DMS 273 (cell line): ENCODE measurements around the gene ST6GALNAC3.
A peak's percentile ranks its signal among the peaks of the same experiment; 100 is the strongest.
"Not testable (repeated sequence)": the region's sequence is repeated elsewhere in the genome, so short reads cannot be mapped to it uniquely, and the experiment has no call there.

ENCODE experiments used
- DNase-seq: peaks from one replicate; lab custom pipeline; 2025; ENCODE audit not compliant: unreplicated experiment; lab: John Stamatoyannopoulos, UW

ST6GALNAC3 gene

GRCh38 chr1:76074321-76075187 is at the start of gene ST6GALNAC3:
Gene ST6GALNAC3, plus strand, starts transcription at chr1:76074746.
- DNase-seq = peak; percentile 91

GRCh38 chr1:76027341-76027740 is 47.2 kb upstream of the ST6GALNAC3 start:
- DNase-seq = no peak

- DNase-seq = no peak
These were observed 45.2 kb upstream of the ST6GALNAC3 start for GRCh38 chr1:76029331-76029730.

- DNase-seq = no peak
These were observed 43.0 kb upstream of the ST6GALNAC3 start for GRCh38 chr1:76031496-76031895.

- no peak for DNase-seq
These were observed 40.6 kb upstream of the ST6GALNAC3 start for GRCh38 chr1:76033800-76034475.

GRCh38 chr1:76035053-76035452 is 39.5 kb upstream of the ST6GALNAC3 start:
- peak; percentile 31 for DNase-seq

- no peak for DNase-seq
These were observed 37.2 kb upstream of the ST6GALNAC3 start for GRCh38 chr1:76037324-76037723.

GRCh38 chr1:76038287-76039004 is 36.1 kb upstream of the ST6GALNAC3 start:
- DNase-seq = no peak

GRCh38 chr1:76046149-76046548 is 28.4 kb upstream of the ST6GALNAC3 start:
- no peak for DNase-seq

GRCh38 chr1:76048219-76048618 is 26.3 kb upstream of the ST6GALNAC3 start:
- DNase-seq = no peak

GRCh38 chr1:76048926-76049325 is 25.6 kb upstream of the ST6GALNAC3 start:
- DNase-seq = no peak

GRCh38 chr1:76049498-76049897 is 25.0 kb upstream of the ST6GALNAC3 start:
- no peak for DNase-seq

GRCh38 chr1:76050073-76050472 is 24.5 kb upstream of the ST6GALNAC3 start:
- DNase-seq = not testable (repeated sequence)

- no peak for DNase-seq
These were observed 21.5 kb upstream of the ST6GALNAC3 start for GRCh38 chr1:76053021-76053420.

GRCh38 chr1:76054359-76054758 is 20.2 kb upstream of the ST6GALNAC3 start:
- no peak for DNase-seq

GRCh38 chr1:76055987-76056386 is 18.6 kb upstream of the ST6GALNAC3 start:
- no peak for DNase-seq

- no peak for DNase-seq
These were observed 15.1 kb upstream of the ST6GALNAC3 start for GRCh38 chr1:76059451-76059850.

GRCh38 chr1:76065270-76065669 is 9.3 kb upstream of the ST6GALNAC3 start:
- no peak for DNase-seq

GRCh38 chr1:76066394-76066793 is 8.2 kb upstream of the ST6GALNAC3 start:
- DNase-seq = no peak

GRCh38 chr1:76068542-76068941 is 6.0 kb upstream of the ST6GALNAC3 start:
- no peak for DNase-seq

GRCh38 chr1:76068953-76069561 is 5.5 kb upstream of the ST6GALNAC3 start:
- DNase-seq = no peak
